Stimulated activated CD4-positive, alpha-beta T cell treated with anti-CD3 and anti-CD28 coated beads, Interleukin-2, amount 100 ng/mL, for 48 hours (primary cell): ENCODE results near the gene C1orf50.

ENCODE experiments used
- DNase-seq, 2 donors: peaks; one replicate each; pipeline ENCODE4 v3.0.0-alpha.2; 2020

Gene C1orf50

GRCh38 chr1:42765269-42765668 lies 1.8 kb upstream of the C1orf50 start:
- no peak for DNase-seq

- peak; percentile 35 to 43 for DNase-seq
Measured at GRCh38 chr1:42765832-42766740, 963 bp upstream of the C1orf50 start.

GRCh38 chr1:42767510-42768000 lies 506 bp downstream of the C1orf50 start:
- DNase-seq: no peak

- DNase-seq: no peak
Measured at GRCh38 chr1:42768172-42768571, 1.1 kb downstream of the C1orf50 start.

DNA sequence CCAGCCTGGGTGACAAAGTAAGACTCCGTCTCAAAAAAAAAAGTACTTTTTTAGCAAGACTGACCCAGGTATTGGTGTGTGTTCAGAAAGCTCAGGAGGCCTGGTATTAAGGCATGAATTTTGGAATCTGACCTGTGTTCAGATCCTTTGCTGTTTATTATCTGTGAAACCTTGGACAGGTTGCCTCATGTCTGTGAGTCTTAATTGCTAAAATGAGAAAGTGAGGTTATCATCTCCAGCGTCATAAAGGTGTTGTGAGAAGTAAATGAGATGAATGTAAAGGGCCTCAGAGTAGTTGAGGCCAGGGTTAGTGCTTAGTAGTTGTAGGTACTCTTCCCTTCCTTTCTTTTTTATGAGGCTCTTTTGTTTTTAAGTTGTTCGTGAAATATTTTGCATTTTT lies 2.8 kb downstream of the C1orf50 start:
- no peak for DNase-seq

DNA sequence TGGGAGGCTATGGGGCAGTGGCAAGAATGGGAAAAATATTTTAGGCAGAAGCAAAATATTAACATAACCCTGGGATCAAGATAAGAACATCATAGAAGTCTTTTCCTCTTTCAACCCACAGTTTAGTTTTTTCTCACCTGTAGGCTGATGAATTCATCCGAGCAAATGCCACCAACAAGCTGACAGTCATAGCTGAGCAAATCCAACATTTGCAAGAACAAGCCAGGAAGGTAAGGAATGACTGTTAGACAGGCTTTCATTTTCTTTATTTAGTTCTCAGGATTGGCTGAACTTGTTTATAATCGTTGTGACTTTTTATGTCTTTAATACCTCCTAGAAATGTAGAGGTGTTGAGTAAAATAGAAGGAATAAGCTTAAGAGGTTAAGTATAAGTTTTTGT lies 6.4 kb downstream of the C1orf50 start:
- no peak for DNase-seq

- DNase-seq: no peak
Measured at GRCh38 chr1:42774928-42775526, 8.0 kb downstream of the C1orf50 start.

- DNase-seq: no peak
Measured at GRCh38 chr1:42776502-42776901, 9.5 kb downstream of the C1orf50 start.

DNA sequence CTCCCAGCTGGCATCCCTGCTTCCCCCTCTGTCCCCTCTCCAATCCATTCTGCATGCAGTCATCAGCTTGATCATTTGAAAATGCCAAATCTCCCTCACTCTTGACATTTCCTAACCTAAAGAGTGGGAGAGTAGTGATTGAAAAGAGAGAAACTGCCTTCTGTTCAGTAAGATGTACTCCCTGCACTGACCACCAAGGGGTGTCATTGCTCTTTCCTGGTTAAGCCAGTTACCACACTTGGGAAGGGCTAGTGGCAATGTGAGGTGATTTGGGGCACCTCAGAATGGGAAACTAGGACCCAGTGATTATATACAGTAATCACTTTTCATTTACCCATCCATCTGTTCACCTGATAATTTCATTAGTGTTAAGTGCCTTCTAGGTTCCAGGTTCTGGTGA lies 10.8 kb downstream of the C1orf50 start:
- peak in 1 of 2 donors; percentile 18 for DNase-seq

GRCh38 chr1:42779725-42780124 lies 12.7 kb downstream of the C1orf50 start:
- no peak for DNase-seq

- DNase-seq: no peak
Measured at GRCh38 chr1:42780176-42780575, 13.1 kb downstream of the C1orf50 start.

DNA sequence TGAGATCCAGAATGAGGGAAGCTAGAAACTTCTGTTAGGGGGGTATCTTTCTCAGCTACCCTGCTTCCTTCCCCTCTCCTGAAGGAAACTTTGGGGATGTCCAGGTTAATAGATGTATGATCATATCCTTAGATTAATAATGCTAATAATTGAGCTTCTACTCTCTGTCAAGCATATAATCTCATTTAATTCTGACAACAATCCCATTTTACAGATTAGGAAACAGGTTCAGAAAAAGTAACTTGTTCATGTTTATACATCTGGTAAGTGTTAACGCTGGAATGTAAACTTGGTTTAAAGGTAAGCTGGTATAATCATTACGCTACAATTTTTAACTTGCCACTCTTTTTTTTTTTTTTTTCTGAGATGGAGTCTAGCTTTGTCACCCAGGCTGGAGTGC lies 16.0 kb downstream of the C1orf50 start:
- DNase-seq: no peak

- DNase-seq: no peak
Measured at GRCh38 chr1:42784547-42784945, 17.5 kb downstream of the C1orf50 start.

DNA sequence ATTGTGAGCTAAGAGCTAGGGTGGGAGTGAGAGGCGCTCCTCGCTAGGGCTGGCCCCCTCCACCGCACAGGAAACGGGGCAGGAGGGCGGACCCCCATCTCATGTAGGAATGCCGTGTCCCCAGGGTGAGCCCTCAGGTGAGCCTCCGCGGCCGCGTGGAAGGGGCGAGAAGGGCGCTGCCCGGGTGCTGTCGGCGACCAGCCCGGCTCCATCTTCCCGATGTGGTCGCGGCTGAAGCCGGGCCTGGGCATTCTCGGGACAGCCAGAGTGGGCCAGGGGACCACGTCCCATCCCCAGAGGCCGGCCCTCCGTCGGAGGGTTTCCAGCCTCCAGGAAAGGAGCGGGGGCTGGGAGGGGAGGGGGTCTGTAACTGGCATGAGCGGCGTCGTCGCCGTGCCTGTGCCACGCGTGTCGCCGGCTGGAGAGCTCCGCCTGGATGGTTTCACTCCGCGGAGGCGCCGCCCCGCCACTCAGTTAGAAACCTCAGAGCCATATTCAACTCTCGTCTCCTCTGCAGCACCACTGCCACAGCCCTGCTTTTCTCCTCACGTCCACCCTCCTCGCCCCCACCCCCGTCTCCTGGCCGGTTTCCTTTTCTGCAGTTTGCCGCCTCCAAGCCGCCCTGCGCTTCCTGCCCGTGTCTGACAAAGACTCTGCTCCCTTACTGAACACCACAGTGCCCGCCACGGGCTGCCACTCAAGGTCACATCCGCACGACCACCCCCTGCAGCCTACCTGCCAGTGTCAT lies 18.1 kb downstream of the C1orf50 start, which contains the start of gene TMEM269:
TSS of gene TMEM269 (plus strand) at position 46 of the 748 bp plus-strand sequence. CDS start 4,903 bp downstream, outside the sequence.
- DNase-seq: peak; percentile 7 to 41

DNA sequence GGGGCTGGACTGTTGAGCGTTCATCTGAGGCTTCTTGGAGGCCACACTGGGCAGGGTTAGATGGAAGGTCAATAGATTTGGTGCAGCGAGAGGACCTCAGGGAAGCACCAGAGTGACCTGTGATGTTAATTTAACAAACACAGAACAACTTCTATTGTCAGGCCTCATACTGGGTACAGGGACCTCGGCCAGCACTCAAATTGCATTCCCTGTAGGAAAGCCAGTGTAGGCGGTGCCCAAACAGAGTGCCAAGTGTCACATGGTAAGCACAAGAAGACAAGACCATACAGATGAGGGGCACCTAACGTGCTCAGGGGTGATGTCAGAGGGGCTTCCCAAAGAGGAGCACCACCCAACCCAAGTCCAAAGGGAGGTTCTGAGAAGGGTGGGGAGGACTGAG lies 19.0 kb downstream of the C1orf50 start:
- DNase-seq: no peak

DNA sequence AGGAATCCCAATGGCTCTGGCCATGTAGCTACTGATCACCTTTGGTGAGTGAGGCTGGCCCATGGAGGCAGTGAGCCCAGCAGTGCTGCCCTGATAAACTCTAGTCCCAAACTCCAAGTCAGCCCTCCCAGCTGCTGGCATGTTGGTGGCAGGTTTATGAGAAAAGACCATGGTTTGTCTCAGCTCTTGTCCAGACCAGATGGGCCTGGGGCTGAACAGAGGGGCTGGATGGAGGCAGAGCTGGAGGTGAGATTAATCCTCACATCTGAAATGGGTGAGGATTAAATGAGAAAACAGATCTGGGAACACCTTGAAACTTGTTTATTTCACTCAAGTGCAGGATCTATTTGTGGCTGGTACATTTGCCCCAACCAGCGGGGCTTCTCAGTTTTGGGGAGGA lies 21.0 kb downstream of the C1orf50 start:
- DNase-seq: no peak

GRCh38 chr1:42793824-42794223 lies 26.8 kb downstream of the C1orf50 start:
- DNase-seq: no peak

GRCh38 chr1:42797414-42797813 lies 30.4 kb downstream of the C1orf50 start:
- DNase-seq: no peak

DNA sequence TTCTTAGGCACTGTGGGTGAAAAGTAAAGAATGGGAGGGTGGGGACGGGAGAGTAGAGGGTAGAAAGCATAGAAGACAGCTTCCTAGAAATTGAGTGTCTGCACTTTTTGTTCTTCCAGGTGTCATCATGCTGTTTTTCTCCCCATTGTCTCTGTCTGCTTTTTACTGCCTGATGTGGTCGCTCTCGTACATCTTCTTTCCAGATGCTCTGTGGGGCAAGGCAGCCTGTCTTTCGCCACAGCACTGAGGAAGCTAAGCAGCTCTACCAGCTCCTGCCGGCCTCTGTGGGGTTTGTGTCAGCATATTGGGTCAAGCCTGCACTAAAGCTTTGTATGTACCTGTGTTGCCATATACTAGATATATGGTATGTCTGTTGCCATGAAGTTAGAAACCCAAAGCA lies 30.9 kb downstream of the C1orf50 start:
- DNase-seq: no peak

DNA sequence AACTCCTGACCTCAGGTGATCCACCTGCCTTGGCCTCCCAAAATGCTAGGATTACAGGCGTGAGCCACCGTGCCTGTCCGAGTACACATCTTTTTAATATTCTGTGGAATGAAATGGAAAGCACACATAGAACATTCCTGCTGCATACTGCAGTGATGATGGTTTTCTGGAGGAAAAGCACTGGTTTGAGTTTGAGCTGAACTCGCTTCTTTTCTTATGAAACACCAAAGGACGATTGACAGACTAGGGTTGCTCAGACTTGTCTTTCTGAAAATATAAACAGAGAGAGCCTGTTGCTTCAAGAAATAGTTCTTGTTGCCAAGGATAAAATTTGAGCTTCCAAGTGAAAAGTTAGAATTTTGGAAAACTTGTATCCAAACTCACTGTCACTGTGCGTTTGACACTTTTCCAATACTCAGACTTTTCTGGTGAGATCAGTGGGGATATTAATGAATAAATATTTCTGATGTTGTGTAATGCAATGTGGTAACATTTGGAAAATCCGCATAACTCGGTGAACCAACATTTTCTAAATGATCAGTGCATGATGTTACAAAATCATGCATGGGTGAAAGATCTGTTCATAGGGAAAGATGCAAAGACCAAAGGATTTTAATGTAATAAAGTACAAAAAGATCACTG lies 34.9 kb downstream of the C1orf50 start:
- no peak for DNase-seq

DNA sequence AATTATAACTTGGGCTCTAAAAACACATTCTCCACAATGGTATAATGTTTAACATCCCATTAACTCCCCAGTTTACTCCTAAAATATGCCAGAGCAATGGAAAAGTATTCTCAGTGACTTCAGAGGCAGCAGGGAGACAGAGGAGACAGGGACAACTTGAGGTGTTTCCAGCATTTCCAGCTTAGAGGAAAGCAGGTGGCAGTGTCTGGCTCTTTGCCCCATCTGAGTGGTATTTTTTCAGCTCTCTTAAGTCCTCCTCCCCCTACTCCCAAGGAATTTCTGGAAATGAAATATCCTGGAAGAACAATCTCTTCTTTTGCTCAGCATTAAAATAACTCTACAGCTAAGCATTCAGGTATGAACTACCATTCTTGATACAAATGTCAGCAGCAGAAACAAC lies 39.1 kb downstream of the C1orf50 start:
- DNase-seq: no peak

DNA sequence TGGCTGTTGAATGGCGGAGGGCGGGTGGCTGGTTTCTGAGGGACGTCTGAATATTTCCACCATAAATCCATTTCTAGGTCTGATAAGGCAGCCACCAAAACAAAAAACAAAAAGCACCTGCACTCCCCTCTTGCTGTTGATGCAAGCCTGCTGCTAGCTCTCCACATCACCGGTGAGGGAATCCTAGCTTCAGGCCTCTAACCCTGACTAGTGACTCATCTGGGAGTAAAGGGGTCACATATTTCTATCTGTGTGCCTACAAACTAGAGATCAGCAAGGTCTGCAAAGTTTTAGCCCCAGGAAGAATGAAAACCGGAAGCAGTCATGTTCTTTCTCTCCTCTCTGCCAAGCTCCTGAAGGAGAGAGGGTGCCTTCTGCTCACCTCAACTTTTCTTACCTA lies 39.5 kb downstream of the C1orf50 start:
- DNase-seq: no peak
